ENCODE results near the gene TBC1D4.

The TBC1D4 gene

GRCh38 chr13:75505327-75505726 is 23.4 kb upstream of the TBC1D4 start:
- DNase-seq (ENCODE audit: low read depth), result no peak
- no peak overlapping the region for H3K4me3 ChIP-seq (ENCODE audit: low read length)
- TF ChIP-seq CTCF (IDR thresholded peaks at IDR 0.05; ENCODE audit: insufficient read depth, low read depth, low read length, missing control alignments), result no peak

- no peak for DNase-seq (ENCODE audit: low read depth)
- no peak overlapping the region for H3K4me3 ChIP-seq (ENCODE audit: low read length)
- TF ChIP-seq CTCF (IDR thresholded peaks at IDR 0.05; ENCODE audit: insufficient read depth, low read depth, low read length, missing control alignments), result no peak
These were observed 14.0 kb upstream of the TBC1D4 start for GRCh38 chr13:75495938-75496337.

- DNase-seq (ENCODE audit: low read depth), result peak; percentile 5
- no peak for TF ChIP-seq CTCF (IDR thresholded peaks at IDR 0.05; ENCODE audit: insufficient read depth, low read depth, low read length, missing control alignments)
- no peak overlapping the region for H3K4me3 ChIP-seq (ENCODE audit: low read length)
These were observed 12.5 kb upstream of the TBC1D4 start for GRCh38 chr13:75494491-75494890.

GRCh38 chr13:75493156-75493555 is 11.2 kb upstream of the TBC1D4 start:
- TF ChIP-seq CTCF (IDR thresholded peaks at IDR 0.05; ENCODE audit: insufficient read depth, low read depth, low read length, missing control alignments), result no peak
- no peak for DNase-seq (ENCODE audit: low read depth)
- H3K4me3 ChIP-seq (ENCODE audit: low read length), result no peak overlapping the region

- no peak overlapping the region for H3K4me3 ChIP-seq (ENCODE audit: low read length)
- peak; percentile 9 for DNase-seq (ENCODE audit: low read depth)
- no peak for TF ChIP-seq CTCF (IDR thresholded peaks at IDR 0.05; ENCODE audit: insufficient read depth, low read depth, low read length, missing control alignments)
These were observed 10.4 kb upstream of the TBC1D4 start for GRCh38 chr13:75492389-75492788.

GRCh38 chr13:75491376-75491775 is 9.4 kb upstream of the TBC1D4 start:
- no peak overlapping the region for H3K4me3 ChIP-seq (ENCODE audit: low read length)
- no peak for TF ChIP-seq CTCF (IDR thresholded peaks at IDR 0.05; ENCODE audit: insufficient read depth, low read depth, low read length, missing control alignments)
- no peak for DNase-seq (ENCODE audit: low read depth)

GRCh38 chr13:75489502-75490263 is 7.7 kb upstream of the TBC1D4 start:
- no peak for TF ChIP-seq CTCF (IDR thresholded peaks at IDR 0.05; ENCODE audit: insufficient read depth, low read depth, low read length, missing control alignments)
- DNase-seq (ENCODE audit: low read depth), result peak; percentile 65
- H3K4me3 ChIP-seq (ENCODE audit: low read length), result no peak overlapping the region
